DND-41 (cell line): ENCODE results near the gene GTF3C5.

Experiments used
- ATAC-seq: fragments of 200-7000 bp; cut with Tn5 transposase; 3 replicates; pipeline ENCODE4 v1.9.1; 2021; ENCODE audit warnings: low read depth; ENCODE audit not compliant: insufficient read depth
- DNase-seq: peaks from one replicate; pipeline ENCODE4 v3.0.0-alpha.2; 2020
- H2AFZ ChIP-seq: 2 replicates; pipeline ENCODE4 v1.6.0; 2012; ENCODE audit warnings: low read depth, low read length
- H3K27ac ChIP-seq: 2 replicates; pipeline ENCODE4 v1.5.1; 2012; ENCODE audit warnings: low read length, inconsistent platforms
- H3K27me3 ChIP-seq: fragments of 200-600 bp; sonication (generic); 2 replicates; pipeline ENCODE4 v1.6.0; 2012; ENCODE audit warnings: low read length, mild to moderate bottlenecking, inconsistent platforms; ENCODE audit not compliant: insufficient read depth, poor library complexity
- H3K36me3 ChIP-seq: 2 replicates; pipeline ENCODE4 v1.5.1; 2012; ENCODE audit warnings: low read length, inconsistent platforms; ENCODE audit not compliant: insufficient read depth
- H3K4me1 ChIP-seq: 2 replicates; pipeline ENCODE4 v1.5.1; 2012; ENCODE audit warnings: mild to moderate bottlenecking, low read length; ENCODE audit not compliant: insufficient read depth
- H3K4me2 ChIP-seq: 2 replicates; pipeline ENCODE4 v1.6.0; 2012; ENCODE audit warnings: mild to moderate bottlenecking, moderate library complexity, low read length, inconsistent platforms; ENCODE audit not compliant: insufficient read depth
- H3K4me3 ChIP-seq, 2 experiments: fragments of 200-600 bp in 1 of 2; shearing (Covaris generic) in 1 of 2; 2 replicates each; pipeline ENCODE4 v1.5.1; 2012 to 2016; ENCODE audit warnings: inconsistent platforms in 2 of 2, low read length in 2 of 2, mild to moderate bottlenecking in 2 of 2, low read depth in 1 of 2, moderate library complexity in 1 of 2
- H3K79me2 ChIP-seq: 2 replicates; pipeline ENCODE4 v1.6.0; 2012; ENCODE audit warnings: low read length, inconsistent platforms; ENCODE audit not compliant: insufficient read depth
- H3K9ac ChIP-seq: 2 replicates; pipeline ENCODE4 v1.6.0; 2012; ENCODE audit warnings: low read depth, mild to moderate bottlenecking, inconsistent platforms, low read length, moderate library complexity
- H3K9me3 ChIP-seq: 2 replicates; pipeline ENCODE4 v1.5.1; 2012; ENCODE audit warnings: low read length, moderate library complexity, mild to moderate bottlenecking, inconsistent platforms; ENCODE audit not compliant: insufficient read depth, severe bottlenecking
- H4K20me1 ChIP-seq: 2 replicates; pipeline ENCODE4 v1.6.0; 2012; ENCODE audit warnings: low read length; ENCODE audit not compliant: insufficient read depth
- CTCF ChIP-seq: IDR thresholded peaks from 2 replicates; pipeline ENCODE4 v1.5.1; 2012; ENCODE audit warnings: borderline replicate concordance, low read length, moderate library complexity, mild to moderate bottlenecking; ENCODE audit not compliant: poor library complexity, severe bottlenecking; ENCODE audit errors: extremely low read depth
- EZH2 ChIP-seq: IDR thresholded peaks from 3 replicates; pipeline ENCODE4 v1.6.1; 2012; ENCODE audit warnings: borderline replicate concordance, low read depth, mild to moderate bottlenecking, moderate library complexity, low read length, inconsistent platforms; ENCODE audit not compliant: severe bottlenecking

GTF3C5 gene

GRCh38 chr9:132998831-132999635, 31.8 kb upstream of the GTF3C5 start:
- DNase-seq (no peak), ATAC-seq (no peak)
- Histone ChIP-seq H3K27ac (no peak overlapping the region), H4K20me1 (no peaks in the 10 kb centered on the region), H3K9me3 (no peaks in the 10 kb centered on the region), H3K4me1 (no peaks in the 10 kb centered on the region), H3K79me2 (no peaks in the 10 kb centered on the region), H3K27me3 (peaks cover 8% of the 10 kb centered on the region), H3K36me3 (no peaks in the 10 kb centered on the region), H3K9ac (no peak overlapping the region), H3K4me3 (no peak overlapping the region), H3K4me2 (no peak overlapping the region), H2AFZ (no peak overlapping the region)
- TF ChIP-seq CTCF = no peak
- no peak for TF ChIP-seq EZH2

- no peak overlapping the region for H3K9ac ChIP-seq
- ATAC-seq (no peak), DNase-seq (no peak)
- H3K4me3 ChIP-seq = no peak overlapping the region
- H3K4me2 ChIP-seq = no peak overlapping the region
- no peak overlapping the region for H2AFZ ChIP-seq
- H4K20me1 ChIP-seq = no peaks in the 10 kb centered on the region
- TF ChIP-seq EZH2 (no peak), CTCF (no peak)
- H3K4me1 ChIP-seq = no peaks in the 10 kb centered on the region
- H3K27ac ChIP-seq = no peak overlapping the region
- H3K36me3 ChIP-seq = no peaks in the 10 kb centered on the region
- H3K79me2 ChIP-seq = no peaks in the 10 kb centered on the region
- no peaks in the 10 kb centered on the region for H3K9me3 ChIP-seq
- peaks cover 2% of the 10 kb centered on the region for H3K27me3 ChIP-seq
Measured at GRCh38 chr9:133002147-133003070, 28.4 kb upstream of the GTF3C5 start.

- H3K9ac ChIP-seq = no peak overlapping the region
- H3K9me3 ChIP-seq = no peaks in the 10 kb centered on the region
- no peak for ATAC-seq
- H3K4me1 ChIP-seq = no peaks in the 10 kb centered on the region
- H2AFZ ChIP-seq = no peak overlapping the region
- H3K4me2 ChIP-seq = no peak overlapping the region
- no peak overlapping the region for H3K27ac ChIP-seq
- DNase-seq = no peak
- TF ChIP-seq EZH2 (no peak), CTCF (no peak)
- H3K4me3 ChIP-seq = no peak overlapping the region
- H4K20me1 ChIP-seq = no peaks in the 10 kb centered on the region
- no peaks in the 10 kb centered on the region for H3K27me3 ChIP-seq
- H3K79me2 ChIP-seq = no peaks in the 10 kb centered on the region
- H3K36me3 ChIP-seq = no peaks in the 10 kb centered on the region
Measured at GRCh38 chr9:133003071-133003461, 27.7 kb upstream of the GTF3C5 start.
